Measurements from ENCODE around the gene NIBAN1. TPM values are rescaled to one million over a fixed set of nuclear protein-coding genes. Genes with fewer than 3 reads are reported as not detected.

Gene NIBAN1
- total RNA-seq, 1 donor from 2014 or later = 97.4 TPM

Other genes starting within 250 kb of the NIBAN1 start
- gene EDEM3, start 219.7 kb downstream of the NIBAN1 start, total RNA-seq = 32.1 and 54.2 TPM in 2 replicates
- gene RNF2, start 71.0 kb upstream of the NIBAN1 start, total RNA-seq = 15.0 and 19.2 TPM in 2 replicates
- gene TRMT1L, start 182.4 kb upstream of the NIBAN1 start, total RNA-seq = 17.4 and 21.9 TPM in 2 replicates
- 2.6 and 2.9 TPM in 2 replicates for gene SWT1, start 182.7 kb upstream of the NIBAN1 start, total RNA-seq

Data from bronchial epithelial cell (primary cell).